IPS-18c (cell line): Measurements from ENCODE around the gene EYA2.

Experiments
- H3K4me3 ChIP-seq: 2 replicates; pipeline ENCODE4 v1.7.0; 2013; ENCODE audit warnings: low read depth, mild to moderate bottlenecking, low read length, moderate library complexity; ENCODE audit not compliant: insufficient read depth
- H3K9me3 ChIP-seq: one replicate; pipeline ENCODE4 v1.6.1; 2013; ENCODE audit warnings: mild to moderate bottlenecking, low read length, moderate library complexity; ENCODE audit not compliant: control insufficient read depth, insufficient read depth

The EYA2 gene

DNA sequence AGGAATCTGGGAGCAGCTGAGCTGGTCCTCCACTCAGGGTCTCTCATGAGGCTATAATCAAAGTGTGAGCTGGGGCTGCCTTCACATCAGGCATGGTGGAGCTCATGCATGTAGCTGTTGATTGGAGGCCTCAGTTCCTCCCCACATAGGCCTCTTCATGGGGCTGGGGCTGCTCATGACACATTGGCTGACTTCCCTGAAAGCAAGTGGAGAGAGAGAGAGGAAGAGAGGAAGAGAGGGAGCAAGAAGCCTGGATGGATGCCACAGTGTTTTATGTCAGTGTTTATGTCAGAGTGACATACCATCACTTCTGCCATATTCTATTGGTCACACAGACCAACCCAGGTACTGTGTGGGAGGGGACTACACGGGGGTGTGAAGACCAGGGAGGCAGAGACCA lies 43.8 kb downstream of the EYA2 start:
- Histone ChIP-seq H3K9me3 (no peaks in the 10 kb centered on the region), H3K4me3 (no peak overlapping the region)

DNA sequence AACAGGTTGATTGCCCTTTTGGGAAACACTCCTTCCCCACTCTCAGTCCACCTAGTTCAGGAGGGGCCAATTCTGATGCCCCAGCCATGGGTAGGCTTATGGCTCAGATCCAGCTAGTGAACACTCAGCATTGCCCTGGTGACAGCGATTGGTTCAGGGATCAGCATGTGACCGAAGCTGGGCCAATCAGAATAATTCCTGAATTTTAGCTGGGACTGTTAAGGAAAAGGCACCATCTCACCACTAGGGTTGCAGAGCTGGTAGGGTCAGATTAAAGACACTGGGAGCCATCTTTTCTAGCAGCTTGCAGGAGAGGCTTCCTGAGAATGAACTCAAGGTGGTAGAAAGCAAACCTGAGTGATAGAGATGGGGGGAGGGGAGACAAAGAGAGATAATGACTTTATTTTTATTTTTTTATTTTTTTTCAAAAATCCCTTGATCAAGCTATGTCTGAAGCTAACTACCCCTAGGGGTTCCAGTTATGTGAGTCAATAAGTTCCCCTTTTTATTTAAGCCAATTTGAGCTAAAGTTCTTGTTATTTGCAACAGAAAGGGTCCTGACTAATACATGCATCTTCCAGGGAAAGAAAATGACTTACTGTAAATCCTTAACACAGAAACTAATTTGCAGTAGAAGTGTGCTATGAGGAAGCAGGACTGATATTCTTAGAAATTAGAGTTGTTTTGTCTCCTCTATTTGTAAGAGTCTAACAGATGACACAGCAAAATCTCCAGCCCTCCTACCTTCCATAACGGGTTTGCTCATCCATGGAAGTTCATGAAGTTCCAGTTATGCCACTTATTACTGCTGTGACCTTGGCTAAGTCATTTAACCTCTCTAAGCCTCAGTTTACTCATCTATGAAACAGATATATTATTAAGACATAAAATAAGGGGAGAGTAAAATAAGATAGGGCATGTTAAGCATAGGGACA lies 44.7 kb downstream of the EYA2 start:
- Histone ChIP-seq H3K9me3 (peaks cover 4% of the 10 kb centered on the region), H3K4me3 (no peak overlapping the region)

DNA sequence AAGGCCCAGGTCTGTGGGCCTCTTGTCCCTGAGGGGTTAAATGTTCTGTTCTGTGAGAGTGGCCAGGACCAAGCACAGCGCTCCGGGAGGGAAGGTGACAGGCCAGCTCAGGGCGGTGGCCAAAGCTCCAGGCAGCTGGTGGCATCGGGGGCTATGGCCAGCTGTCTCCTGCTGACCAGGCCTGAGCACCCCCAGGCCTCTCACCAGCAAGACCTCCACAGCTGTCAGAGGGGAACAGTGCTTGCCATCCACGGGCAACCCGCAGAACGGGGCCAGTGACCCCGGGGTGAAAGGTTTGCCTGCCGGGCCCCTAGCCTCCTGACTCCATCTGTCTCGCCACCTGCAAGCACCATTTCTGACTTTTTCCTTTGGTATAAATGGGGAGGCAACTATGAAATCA lies 46.0 kb downstream of the EYA2 start:
- no peak overlapping the region for H3K4me3 ChIP-seq
- H3K9me3 ChIP-seq, result peaks cover 4% of the 10 kb centered on the region

DNA sequence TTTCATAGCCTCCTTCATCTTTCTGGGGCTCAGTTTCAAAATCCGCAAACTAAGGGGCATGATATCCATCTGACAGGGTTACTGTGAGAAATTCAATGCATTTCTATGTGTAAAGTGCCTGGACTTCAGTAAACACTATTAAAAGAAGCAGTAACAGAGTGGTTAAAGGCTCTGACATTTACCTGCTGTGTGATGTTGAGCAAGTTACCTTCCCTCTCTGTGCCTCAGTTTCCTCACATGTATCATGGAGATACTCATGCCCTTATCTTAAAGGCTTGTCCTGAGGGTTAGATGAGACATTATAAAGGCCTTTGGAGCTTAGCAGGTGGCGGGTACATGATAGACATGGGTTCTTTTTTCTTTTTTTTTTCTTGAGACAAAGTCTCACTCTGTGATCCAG lies 46.8 kb downstream of the EYA2 start:
- Histone ChIP-seq H3K9me3 (peaks cover 4% of the 10 kb centered on the region), H3K4me3 (no peak overlapping the region)

DNA sequence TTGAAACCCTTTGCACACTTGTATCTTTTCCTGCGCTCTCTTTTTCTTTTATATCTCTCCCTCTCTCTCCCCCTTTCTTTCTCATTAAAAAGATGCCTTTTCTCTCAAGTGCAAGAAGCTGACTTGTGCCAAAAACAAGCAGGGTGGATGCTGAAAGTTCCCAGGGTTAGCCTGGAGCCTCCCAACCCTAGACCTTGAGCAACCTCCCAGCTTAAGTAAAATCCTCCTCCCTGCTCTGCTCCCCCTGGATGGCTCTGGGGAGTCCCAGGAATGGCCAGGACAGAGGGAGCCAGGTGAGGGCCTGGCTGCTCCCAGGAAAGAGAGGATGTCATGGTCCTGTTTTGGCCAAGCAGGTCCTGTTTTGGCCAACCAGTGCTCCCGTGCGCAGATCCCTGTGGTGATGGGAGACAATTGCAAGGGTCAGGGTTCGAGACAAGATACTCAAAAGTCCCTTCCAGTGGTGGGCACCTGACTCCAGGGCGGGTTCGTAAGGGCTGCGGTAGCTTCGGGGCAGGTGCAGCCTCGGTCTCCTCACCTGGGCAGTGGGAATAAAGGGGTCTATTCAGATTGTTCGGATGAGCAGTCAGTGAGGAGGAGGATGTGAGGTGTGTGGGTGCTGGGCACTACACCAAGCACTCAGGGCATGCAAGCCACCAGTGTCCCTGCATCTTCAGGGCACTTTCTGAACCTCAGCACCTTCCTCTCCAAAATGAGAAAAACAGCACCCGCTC lies 49.4 kb downstream of the EYA2 start:
- H3K4me3 ChIP-seq, result no peak overlapping the region
- H3K9me3 ChIP-seq, result peaks cover 4% of the 10 kb centered on the region

DNA sequence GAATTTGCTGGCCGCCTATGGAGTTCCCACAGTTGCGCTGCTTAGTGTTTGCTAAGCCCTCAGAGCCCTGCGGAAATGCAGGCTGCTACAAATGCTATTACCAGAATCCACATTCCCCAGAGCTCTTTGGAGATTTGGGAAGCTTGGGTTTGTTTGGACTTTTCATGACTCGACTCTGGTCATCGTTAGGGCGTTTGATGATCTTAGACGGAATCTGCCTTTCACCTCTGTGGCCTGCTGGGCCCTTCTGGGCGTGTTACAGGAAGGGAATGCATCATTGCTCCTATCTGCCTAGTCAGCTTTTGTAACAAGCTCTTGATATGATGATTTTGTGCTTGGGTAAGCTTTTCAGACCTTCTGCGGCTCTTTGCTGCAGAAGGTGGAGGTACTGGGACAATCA lies 50.8 kb downstream of the EYA2 start:
- H3K9me3 ChIP-seq, result peaks cover 4% of the 10 kb centered on the region
- H3K4me3 ChIP-seq, result no peak overlapping the region

DNA sequence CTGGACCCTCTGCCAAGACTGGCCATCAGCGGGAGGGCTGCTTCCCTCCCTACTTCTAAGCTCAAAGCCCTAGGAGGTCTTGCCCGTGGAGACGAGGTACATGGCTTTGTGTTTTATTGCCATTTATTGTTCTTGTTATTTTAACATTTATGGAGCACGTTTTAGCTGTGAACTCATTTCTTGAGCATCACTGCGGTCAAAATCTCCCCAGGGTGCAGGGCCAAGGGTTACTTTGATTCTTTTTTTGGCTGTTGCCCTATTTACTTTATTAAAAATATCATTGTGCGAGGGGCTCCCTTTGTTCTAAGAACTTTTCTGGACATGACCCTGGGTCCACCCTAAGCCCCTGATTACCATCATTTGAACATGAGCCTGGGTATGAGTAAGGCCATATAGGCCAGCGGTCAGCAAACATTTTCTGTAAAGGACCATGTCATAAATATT lies 51.6 kb downstream of the EYA2 start:
- no peak overlapping the region for H3K4me3 ChIP-seq
- H3K9me3 ChIP-seq, result peaks cover 4% of the 10 kb centered on the region

DNA sequence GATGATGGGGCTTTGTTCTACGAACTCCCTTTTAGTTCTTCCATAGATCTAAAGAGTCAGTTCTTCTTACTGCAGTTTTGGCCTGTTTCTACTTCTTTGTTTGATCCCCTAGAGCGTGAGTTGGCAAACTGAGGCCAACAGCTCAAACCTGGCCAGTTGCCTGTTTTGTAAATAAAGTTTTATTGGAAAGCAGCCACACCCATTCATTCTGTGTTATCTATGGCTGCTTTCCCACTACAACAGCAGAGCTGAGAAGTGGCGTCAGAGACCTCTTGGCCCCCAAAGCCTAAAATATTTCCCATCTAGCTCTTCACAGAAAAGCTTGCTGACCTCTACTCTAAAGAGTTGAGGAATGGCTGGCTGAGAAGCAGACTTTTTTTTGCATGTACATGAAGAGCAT lies 52.2 kb downstream of the EYA2 start:
- Histone ChIP-seq H3K9me3 (peaks cover 4% of the 10 kb centered on the region), H3K4me3 (no peak overlapping the region)

DNA sequence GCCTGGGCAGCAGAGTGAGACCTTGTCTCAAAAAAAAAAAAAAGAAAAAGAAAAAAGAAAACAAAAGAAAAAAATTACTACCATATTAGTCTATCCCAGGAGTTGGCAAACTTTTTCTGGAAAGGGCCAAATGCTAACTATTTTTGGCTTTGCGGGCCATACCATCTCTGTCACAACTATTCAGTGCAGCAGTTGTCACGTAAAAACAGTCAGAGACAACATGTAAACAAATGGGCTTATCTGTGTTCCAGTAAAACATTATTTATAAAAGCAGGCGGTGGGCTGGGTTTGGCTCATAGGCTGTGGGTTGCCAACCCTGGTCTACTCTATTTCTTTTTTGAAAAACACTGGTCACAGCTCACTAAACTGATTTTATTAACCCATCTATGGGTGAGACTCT lies 53.4 kb downstream of the EYA2 start:
- Histone ChIP-seq H3K4me3 (no peak overlapping the region), H3K9me3 (peaks cover 4% of the 10 kb centered on the region)

DNA sequence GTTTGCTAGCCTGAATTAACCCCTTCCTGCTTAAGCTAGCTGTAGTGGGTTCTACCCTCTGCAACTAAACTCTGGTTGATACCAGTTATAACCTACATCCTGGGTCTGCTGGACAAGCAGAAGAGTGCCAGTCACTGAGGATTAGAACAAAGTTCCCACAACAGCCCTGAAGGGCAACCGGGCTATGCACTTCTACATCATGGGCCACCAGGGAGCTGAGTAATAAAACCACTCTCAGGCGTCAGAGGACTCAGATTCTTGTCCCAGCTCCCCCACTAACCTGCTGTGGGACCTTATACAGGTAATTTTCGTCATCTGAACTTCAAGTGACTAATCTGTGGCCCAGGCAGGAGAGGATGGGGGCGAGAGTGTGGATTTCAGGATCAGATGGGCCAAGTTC lies 56.8 kb downstream of the EYA2 start:
- peaks cover 2% of the 10 kb centered on the region for H3K9me3 ChIP-seq
- H3K4me3 ChIP-seq, result no peak overlapping the region

DNA sequence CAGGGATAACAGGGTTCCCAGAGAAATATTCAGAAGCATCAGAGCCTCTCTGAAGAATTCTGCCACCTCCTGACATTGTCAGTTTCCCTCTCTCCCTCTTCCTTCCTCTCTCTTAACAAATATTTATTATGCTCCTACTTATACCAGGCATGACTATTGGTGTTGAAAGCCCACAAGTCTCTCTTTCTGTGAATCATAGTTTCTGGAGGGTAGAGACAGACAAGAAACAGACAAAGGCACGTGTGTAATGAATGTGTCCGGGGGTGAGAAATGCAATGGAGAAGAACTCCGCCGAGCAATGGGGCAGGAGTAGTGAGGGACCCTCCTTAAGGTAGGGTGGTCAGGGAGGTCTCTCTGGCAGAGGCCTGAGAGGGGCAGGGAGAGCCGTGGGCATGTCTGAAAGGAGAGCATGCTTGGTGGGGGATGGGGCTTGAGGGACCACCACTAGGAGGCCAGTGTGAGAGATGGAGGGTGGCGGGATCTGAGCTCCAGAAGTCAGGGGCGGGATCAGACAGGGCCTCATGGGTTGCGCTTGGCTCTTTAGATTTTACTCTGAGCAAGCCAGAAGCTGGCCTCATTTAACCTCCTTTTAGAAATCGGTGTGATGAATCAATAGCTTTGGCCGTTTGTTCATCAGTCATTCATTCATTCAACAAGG lies 57.3 kb downstream of the EYA2 start:
- H3K9me3 ChIP-seq, result peaks cover 5% of the 10 kb centered on the region
- no peak overlapping the region for H3K4me3 ChIP-seq

DNA sequence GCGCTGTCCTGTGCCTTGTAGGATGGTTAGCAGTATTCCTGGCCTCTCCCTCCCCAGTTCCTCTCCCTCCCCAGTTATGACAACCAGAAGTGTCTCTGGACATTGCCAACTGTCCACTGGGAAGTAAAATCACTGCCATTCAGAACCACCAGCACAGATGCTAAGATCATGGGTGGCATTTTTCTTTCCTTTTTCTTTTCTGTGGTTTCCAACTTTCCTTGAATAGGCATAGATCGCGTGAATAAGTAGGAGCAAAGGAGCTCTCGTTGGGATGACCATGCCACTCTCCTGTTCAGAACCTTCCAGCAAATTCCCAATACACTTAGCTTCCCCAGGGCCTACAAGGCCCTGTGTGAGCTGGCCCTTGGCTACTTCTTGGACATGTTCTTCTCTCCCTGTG lies 59.0 kb downstream of the EYA2 start:
- Histone ChIP-seq H3K4me3 (no peak overlapping the region), H3K9me3 (peaks cover 5% of the 10 kb centered on the region)

DNA sequence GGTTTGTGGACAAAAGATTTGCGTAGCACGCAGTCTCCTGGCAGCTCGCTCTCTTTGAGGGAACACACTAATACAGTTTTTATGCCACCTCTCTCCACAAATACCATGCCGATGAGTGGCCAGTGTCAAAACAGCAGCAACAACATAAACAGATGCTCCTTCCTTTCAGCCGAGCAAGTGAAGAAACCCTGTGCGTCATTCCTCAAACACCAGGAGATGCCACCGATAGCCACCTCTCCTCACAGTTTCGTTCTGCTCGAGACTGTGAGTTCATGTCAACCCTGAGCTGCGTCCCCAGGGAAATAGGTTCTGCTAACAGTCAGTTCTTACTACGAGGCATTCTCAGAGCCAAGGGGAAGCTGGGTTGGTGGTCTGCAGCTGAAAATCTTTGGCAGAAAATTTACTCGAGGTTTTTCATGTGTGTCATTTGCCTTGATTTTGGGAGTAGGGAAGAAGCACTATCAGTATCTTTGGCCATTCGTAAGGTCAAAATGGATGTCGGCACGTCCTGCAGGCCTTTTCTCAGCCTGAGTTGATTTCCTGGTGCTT lies 59.9 kb downstream of the EYA2 start:
- H3K9me3 ChIP-seq, result peaks cover 5% of the 10 kb centered on the region
- H3K4me3 ChIP-seq, result no peak overlapping the region

DNA sequence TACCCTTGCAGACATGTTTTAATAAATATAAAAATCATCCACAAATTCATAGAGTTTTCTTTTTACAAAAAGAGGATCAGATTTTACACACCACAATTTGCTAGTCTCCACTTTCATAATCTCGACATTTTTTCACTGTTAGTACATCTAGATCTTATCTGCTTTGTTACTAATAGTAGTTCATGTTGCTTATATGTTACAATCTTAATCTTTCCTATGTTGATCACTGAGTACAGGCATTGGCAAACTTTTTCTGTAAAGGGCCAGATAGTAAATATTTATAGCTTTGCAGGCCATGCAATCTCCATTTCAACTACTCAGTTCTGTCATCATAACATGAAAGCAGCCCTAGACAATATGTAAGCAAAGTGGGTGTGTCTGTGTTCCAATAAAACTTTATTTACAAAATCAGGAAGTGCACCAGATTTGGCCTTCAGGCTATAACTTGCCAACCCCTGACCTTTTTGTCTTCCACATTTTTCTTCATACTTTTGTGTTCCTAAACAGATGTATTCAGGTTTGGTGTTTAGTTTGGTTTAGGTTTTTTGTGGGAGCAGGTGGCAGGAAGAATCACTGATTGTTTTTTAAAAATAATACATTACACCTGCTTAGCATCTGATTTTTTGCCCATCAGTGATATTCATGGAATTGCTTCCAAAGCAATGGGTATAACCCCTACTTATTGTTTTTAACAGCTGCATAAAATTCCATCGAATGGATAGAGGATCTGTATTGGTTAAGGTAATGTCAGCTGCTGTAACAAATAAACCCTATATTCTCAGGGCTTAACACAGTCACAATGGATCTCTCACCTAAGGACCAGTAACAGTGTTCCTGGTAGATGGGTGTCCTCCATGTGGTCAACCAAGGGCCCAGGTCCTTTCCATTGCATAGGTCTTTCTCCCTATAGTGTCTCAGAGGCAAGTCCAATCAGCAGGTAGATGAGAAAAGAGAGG lies 61.2 kb downstream of the EYA2 start:
- Histone ChIP-seq H3K4me3 (no peak overlapping the region), H3K9me3 (peaks cover 5% of the 10 kb centered on the region)

DNA sequence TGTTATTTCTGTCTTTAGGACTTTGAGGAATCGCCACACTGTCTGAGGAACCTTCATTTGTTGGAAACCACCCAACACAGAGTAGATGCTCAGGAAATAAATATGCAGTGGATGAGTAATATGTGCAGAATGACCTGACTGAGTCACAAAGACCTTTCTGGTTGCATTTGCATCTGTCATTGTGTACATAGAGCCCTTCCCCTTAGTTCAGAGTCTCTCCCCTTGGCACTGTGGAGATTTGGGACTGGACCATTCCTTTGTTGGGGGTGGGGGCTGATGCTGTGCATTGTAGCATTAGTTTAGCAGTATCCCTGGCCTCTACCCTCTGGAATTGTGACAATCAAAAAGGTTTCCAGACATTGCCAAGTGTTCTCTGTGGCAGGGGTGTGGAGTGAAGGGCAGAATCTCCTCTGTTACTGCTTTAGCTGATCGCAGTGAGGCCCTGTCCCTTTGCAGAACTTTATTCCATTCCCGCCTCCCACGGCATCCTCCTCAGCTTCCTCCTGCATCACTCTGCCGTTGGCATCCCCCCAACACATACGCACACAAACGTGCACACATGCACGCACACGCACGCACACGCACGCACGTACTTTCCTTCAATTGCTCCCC lies 64.5 kb downstream of the EYA2 start:
- H3K4me3 ChIP-seq, result no peak overlapping the region
- H3K9me3 ChIP-seq, result peaks cover 5% of the 10 kb centered on the region

DNA sequence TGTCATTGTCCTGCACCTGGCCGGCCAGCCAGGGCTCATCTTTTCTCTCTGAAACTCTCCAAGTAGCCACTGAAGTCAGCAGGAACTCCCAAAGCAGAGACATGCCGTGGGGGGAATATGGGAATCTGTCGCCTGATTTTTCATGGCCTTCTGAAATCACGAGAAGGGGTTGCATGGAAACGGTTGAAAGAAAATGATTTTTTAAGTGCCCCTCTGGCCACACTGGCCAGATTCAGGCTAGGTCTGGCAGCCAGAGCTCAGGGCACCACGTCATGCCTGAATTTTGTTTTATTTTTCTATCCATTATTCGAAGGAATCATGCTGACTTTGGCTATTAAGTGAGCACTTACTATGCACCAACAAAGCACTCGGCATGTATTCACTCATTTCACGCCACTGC lies 65.2 kb downstream of the EYA2 start:
- Histone ChIP-seq H3K4me3 (no peak overlapping the region), H3K9me3 (peaks cover 5% of the 10 kb centered on the region)
